ENCODE results near the gene BRPF3.
"Not testable (repeated sequence)": the region's sequence is repeated elsewhere in the genome, so short reads cannot be mapped to it uniquely, and the experiment has no call there.

BRPF3 gene

GRCh38 chr6:36200998-36201596 lies 4.6 kb downstream of the BRPF3 start:
- DNase-seq, result no peak

GRCh38 chr6:36201612-36202011 lies 5.1 kb downstream of the BRPF3 start:
- no peak for DNase-seq

- DNase-seq, result no peak
Measured at GRCh38 chr6:36202101-36202500, 5.6 kb downstream of the BRPF3 start.

- peak; percentile 32 for DNase-seq
Measured at GRCh38 chr6:36204068-36204753, 7.7 kb downstream of the BRPF3 start.

GRCh38 chr6:36207155-36207554 lies 10.6 kb downstream of the BRPF3 start:
- DNase-seq, result no peak

GRCh38 chr6:36209606-36210005 lies 13.1 kb downstream of the BRPF3 start:
- no peak for DNase-seq

- DNase-seq, result no peak
Measured at GRCh38 chr6:36210182-36210581, 13.6 kb downstream of the BRPF3 start.

- DNase-seq, result no peak
Measured at GRCh38 chr6:36210886-36211595, 14.5 kb downstream of the BRPF3 start.

GRCh38 chr6:36216559-36216958 lies 20.0 kb downstream of the BRPF3 start:
- DNase-seq, result no peak

- DNase-seq, result no peak
Measured at GRCh38 chr6:36217188-36217587, 20.6 kb downstream of the BRPF3 start.

GRCh38 chr6:36217946-36218345 lies 21.4 kb downstream of the BRPF3 start:
- no peak for DNase-seq

- DNase-seq, result not testable (repeated sequence)
Measured at GRCh38 chr6:36218516-36218915, 22.0 kb downstream of the BRPF3 start.

- DNase-seq, result no peak
Measured at GRCh38 chr6:36219081-36219480, 22.5 kb downstream of the BRPF3 start.

GRCh38 chr6:36220226-36220625 lies 23.7 kb downstream of the BRPF3 start:
- DNase-seq, result no peak

- DNase-seq, result no peak
Measured at GRCh38 chr6:36221674-36222073, 25.1 kb downstream of the BRPF3 start.

- DNase-seq, result no peak
Measured at GRCh38 chr6:36222924-36223323, 26.4 kb downstream of the BRPF3 start.

- no peak for DNase-seq
Measured at GRCh38 chr6:36223706-36224105, 27.2 kb downstream of the BRPF3 start.

- no peak for DNase-seq
Measured at GRCh38 chr6:36224918-36225461, 28.4 kb downstream of the BRPF3 start.

- DNase-seq, result no peak
Measured at GRCh38 chr6:36226438-36227047, 30.0 kb downstream of the BRPF3 start.

GRCh38 chr6:36227379-36228228 lies 31.1 kb downstream of the BRPF3 start:
- no peak for DNase-seq

GRCh38 chr6:36229223-36229622 lies 32.7 kb downstream of the BRPF3 start:
- no peak for DNase-seq

- no peak for DNase-seq
Measured at GRCh38 chr6:36230371-36230770, 33.8 kb downstream of the BRPF3 start.

GRCh38 chr6:36232172-36232571 lies 35.6 kb downstream of the BRPF3 start:
- no peak for DNase-seq
